NCI-H2196 (cell line): Measurements from ENCODE around the gene INTS6L.
"Not testable (repeated sequence)": the region's sequence is repeated elsewhere in the genome, so short reads cannot be mapped to it uniquely, and the experiment has no call there.

Experiments used
- DNase-seq: peaks from one replicate; lab custom pipeline; 2025; ENCODE audit not compliant: unreplicated experiment; lab: John Stamatoyannopoulos, UW

INTS6L gene

GRCh38 chrX:135522132-135522530 lies 1.7 kb downstream of the INTS6L start:
- DNase-seq, result no peak

GRCh38 chrX:135522878-135523693 lies 2.6 kb downstream of the INTS6L start:
- no peak for DNase-seq

- no peak for DNase-seq
These were observed 7.8 kb downstream of the INTS6L start for GRCh38 chrX:135528254-135528653.

- DNase-seq, result no peak
These were observed 8.3 kb downstream of the INTS6L start for GRCh38 chrX:135528756-135529155.

GRCh38 chrX:135530097-135530496 lies 9.6 kb downstream of the INTS6L start:
- DNase-seq, result no peak

- no peak for DNase-seq
These were observed 11.4 kb downstream of the INTS6L start for GRCh38 chrX:135531813-135532212.

GRCh38 chrX:135535077-135535940 lies 14.8 kb downstream of the INTS6L start:
- no peak for DNase-seq

- no peak for DNase-seq
These were observed 16.4 kb downstream of the INTS6L start for GRCh38 chrX:135536877-135537276.

GRCh38 chrX:135541351-135541750 lies 20.9 kb downstream of the INTS6L start:
- DNase-seq, result no peak

- DNase-seq, result no peak
These were observed 22.7 kb downstream of the INTS6L start for GRCh38 chrX:135543172-135543571.

GRCh38 chrX:135543924-135544323 lies 23.5 kb downstream of the INTS6L start:
- no peak for DNase-seq

GRCh38 chrX:135544338-135544948 lies 24.0 kb downstream of the INTS6L start:
- DNase-seq, result no peak

GRCh38 chrX:135547767-135548166 lies 27.3 kb downstream of the INTS6L start:
- DNase-seq, result no peak

- DNase-seq, result no peak
These were observed 29.1 kb downstream of the INTS6L start for GRCh38 chrX:135549519-135549918.

GRCh38 chrX:135556055-135556454 lies 35.6 kb downstream of the INTS6L start:
- no peak for DNase-seq

- no peak for DNase-seq
These were observed 36.9 kb downstream of the INTS6L start for GRCh38 chrX:135557344-135557743.

- no peak for DNase-seq
These were observed 52.0 kb downstream of the INTS6L start for GRCh38 chrX:135572436-135572835.

- no peak for DNase-seq
These were observed 61.0 kb downstream of the INTS6L start for GRCh38 chrX:135581496-135581895.

- no peak for DNase-seq
These were observed 64.7 kb downstream of the INTS6L start for GRCh38 chrX:135585153-135585552.

- no peak for DNase-seq
These were observed 71.4 kb downstream of the INTS6L start for GRCh38 chrX:135591871-135592270.

GRCh38 chrX:135594049-135594448 lies 73.6 kb downstream of the INTS6L start:
- DNase-seq, result not testable (repeated sequence)

- DNase-seq, result not testable (repeated sequence)
These were observed 74.0 kb downstream of the INTS6L start for GRCh38 chrX:135594453-135594852.
